GM06990 (cell line): ENCODE results near the gene STARD3.

Experiments used
- DNase-seq: peaks from one replicate; pipeline ENCODE4 v3.0.0-alpha.2; 2011; ENCODE audit not compliant: insufficient read length; ENCODE audit errors: extremely low read depth
- H3K27me3 ChIP-seq: replicated peaks from 2 replicates; pipeline ENCODE4 v1.6.0; 2011; ENCODE audit warnings: low read length; ENCODE audit not compliant: control insufficient read depth, insufficient read depth
- H3K36me3 ChIP-seq: 2 replicates; pipeline ENCODE4 v1.5.1; 2011; ENCODE audit warnings: low read length; ENCODE audit not compliant: control insufficient read depth, insufficient read depth
- H3K4me3 ChIP-seq: replicated peaks from 2 replicates; pipeline ENCODE4 v1.5.1; 2011; ENCODE audit warnings: low read depth, mild to moderate bottlenecking, control low read depth, low read length
- TF ChIP-seq, protein P1 (sequence below): IDR thresholded peaks from 2 replicates; pipeline ENCODE4 v1.5.1; 2011; ENCODE audit warnings: low read length, control low read depth, mild to moderate bottlenecking, inconsistent platforms; ENCODE audit not compliant: insufficient read depth, poor library complexity, severe bottlenecking

Gene STARD3

DNA sequence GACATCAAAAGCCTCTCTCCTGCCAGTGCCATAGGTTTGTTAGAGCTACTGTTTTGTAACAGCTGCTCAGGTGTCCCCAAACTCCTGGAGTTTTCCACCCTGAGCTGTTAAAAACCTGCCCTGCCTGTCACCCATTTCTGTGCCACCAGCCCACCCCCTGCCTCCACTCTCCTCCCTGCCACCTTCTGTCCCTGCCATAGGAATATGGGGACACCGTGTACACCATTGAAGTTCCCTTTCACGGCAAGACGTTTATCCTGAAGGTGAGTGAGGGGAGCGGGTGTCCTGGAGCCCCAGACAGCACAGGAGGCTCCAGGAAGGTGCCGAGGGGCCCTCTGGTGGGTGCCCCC lies 23.0 kb downstream of the STARD3 start:
- peaks cover 41% of the 10 kb centered on the region for H3K36me3 ChIP-seq
- no peak overlapping the region for H3K4me3 ChIP-seq
- DNase-seq = no peak
- no peaks in the 10 kb centered on the region for H3K27me3 ChIP-seq
- TF ChIP-seq, protein P1, sequence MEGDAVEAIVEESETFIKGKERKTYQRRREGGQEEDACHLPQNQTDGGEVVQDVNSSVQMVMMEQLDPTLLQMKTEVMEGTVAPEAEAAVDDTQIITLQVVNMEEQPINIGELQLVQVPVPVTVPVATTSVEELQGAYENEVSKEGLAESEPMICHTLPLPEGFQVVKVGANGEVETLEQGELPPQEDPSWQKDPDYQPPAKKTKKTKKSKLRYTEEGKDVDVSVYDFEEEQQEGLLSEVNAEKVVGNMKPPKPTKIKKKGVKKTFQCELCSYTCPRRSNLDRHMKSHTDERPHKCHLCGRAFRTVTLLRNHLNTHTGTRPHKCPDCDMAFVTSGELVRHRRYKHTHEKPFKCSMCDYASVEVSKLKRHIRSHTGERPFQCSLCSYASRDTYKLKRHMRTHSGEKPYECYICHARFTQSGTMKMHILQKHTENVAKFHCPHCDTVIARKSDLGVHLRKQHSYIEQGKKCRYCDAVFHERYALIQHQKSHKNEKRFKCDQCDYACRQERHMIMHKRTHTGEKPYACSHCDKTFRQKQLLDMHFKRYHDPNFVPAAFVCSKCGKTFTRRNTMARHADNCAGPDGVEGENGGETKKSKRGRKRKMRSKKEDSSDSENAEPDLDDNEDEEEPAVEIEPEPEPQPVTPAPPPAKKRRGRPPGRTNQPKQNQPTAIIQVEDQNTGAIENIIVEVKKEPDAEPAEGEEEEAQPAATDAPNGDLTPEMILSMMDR = no peak

DNA sequence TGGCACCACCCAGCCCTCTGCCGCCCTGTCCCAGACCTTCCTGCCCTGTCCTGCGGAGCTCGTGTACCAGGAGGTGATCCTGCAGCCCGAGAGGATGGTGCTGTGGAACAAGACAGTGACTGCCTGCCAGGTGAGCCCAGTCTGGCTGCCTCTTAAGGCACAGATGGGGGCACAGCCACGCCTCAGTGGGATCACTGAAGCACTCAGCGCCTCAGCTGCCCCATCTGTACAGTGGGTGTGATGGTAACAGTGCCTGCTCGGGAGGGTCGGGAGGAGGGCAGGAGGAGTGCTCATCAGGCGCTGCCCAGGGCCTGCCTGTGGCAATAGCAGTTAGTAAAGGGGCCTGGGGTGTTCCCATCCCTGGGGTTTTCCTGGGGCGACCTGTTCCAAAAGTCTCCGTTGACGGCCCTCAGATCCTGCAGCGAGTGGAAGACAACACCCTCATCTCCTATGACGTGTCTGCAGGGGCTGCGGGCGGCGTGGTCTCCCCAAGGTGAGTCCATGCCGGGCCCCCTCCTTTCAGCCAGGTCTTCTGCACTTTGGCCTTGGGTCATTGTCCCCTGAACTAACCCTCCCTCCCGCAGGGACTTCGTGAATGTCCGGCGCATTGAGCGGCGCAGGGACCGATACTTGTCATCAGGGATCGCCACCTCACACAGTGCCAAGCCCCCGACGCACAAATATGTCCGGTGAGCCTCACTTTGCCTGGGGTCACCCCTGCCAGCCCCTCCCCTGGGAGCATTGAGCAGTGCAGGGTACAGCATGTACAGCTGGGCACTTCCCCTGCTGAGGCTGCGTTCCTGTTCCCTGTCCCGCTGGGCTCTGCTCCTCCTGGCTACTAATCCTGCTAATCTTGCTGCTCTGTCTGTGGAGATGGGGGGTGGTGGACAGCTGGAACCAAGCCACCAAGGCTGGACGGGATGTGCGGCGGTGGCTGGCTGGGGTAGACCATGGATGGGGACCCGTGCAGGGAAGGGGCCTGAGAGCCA lies 23.7 kb downstream of the STARD3 start:
- TF ChIP-seq, protein P1 = no peak
- peaks cover 41% of the 10 kb centered on the region for H3K36me3 ChIP-seq

DNA sequence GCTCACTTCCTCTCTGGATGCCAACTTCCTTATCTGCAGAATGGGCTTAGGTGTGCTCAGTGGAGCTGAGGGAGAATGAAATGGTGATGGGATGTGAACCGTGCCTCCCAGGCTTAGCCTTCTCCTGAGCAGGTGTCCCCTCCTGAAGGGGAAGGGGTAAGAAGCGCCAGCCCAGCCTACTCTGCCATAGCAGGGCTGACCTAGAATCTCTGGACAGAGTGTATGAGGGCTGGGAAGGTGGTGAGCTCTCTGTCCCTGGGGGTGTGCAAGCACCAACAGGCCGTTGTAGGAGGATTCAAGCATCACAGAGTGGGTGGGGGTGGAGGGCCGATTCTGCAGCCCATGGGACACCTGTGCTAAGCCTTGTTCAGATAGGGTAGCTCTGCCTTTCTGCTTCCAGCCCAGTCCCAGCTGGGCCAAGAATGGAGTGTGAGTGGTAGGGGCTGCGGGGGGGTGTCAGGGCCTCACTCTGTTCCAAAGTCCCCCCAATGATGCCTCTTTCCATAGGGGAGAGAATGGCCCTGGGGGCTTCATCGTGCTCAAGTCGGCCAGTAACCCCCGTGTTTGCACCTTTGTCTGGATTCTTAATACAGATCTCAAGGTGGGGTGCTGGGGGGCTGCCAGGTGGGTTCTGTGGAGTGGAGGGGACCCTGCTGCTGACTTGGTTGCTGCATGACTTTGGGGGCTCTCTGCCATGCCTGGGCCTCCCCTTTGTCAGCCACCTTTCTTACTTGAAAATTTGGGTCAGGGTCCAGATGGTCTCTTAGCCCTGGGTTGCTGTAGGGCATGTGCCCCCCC lies 25.0 kb downstream of the STARD3 start:
- TF ChIP-seq, protein P1 = no peak
- DNase-seq = no peak
- H3K4me3 ChIP-seq = no peak overlapping the region
- H3K36me3 ChIP-seq = peaks cover 37% of the 10 kb centered on the region
- no peaks in the 10 kb centered on the region; the same call in 1 of the 2 replicates for H3K27me3 ChIP-seq

More for the DNA sequence above, 23.7 kb downstream of the STARD3 start:
- Histone ChIP-seq H3K27me3 (no peaks in the 10 kb centered on the region), H3K4me3 (no peak overlapping the region)
- DNase-seq = no peak

DNA sequence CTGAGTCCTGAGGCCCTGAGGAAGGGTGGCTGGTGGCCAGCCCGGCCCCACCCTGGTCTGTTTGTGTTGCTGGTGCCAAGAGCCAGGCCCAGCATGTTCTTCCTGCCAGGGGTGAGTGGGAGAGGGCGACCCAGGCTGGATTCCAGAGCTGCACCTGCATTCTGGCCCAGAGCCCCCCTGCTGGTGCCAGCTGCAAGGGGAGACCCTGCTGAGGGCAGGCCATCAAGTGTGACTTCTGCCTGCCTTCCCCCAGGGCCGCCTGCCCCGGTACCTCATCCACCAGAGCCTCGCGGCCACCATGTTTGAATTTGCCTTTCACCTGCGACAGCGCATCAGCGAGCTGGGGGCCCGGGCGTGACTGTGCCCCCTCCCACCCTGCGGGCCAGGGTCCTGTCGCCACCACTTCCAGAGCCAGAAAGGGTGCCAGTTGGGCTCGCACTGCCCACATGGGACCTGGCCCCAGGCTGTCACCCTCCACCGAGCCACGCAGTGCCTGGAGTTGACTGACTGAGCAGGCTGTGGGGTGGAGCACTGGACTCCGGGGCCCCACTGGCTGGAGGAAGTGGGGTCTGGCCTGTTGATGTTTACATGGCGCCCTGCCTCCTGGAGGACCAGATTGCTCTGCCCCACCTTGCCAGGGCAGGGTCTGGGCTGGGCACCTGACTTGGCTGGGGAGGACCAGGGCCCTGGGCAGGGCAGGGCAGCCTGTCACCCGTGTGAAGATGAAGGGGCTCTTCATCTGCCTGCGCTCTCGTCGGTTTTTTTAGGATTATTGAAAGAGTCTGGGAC lies 25.8 kb downstream of the STARD3 start:
- DNase-seq = no peak
- Histone ChIP-seq H3K4me3 (no peak overlapping the region), H3K27me3 (no peaks in the 10 kb centered on the region; the same call in 1 of the 2 replicates), H3K36me3 (peaks cover 33% of the 10 kb centered on the region)
- TF ChIP-seq, protein P1 = no peak

DNA sequence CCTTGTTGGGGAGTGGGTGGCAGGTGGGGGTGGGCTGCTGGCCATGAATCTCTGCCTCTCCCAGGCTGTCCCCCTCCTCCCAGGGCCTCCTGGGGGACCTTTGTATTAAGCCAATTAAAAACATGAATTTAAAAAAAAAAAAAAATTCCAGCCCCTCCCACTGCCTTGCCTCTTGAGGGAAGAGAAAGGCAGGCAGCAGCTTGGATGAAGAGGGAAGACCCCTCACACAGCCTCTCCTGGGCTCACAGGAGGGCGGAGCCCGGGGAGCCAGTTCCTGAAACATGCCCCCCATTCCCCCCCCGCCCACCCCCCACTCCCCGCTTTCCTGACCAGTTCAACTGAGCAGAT lies 26.4 kb downstream of the STARD3 start:
- Histone ChIP-seq H3K36me3 (peaks cover 31% of the 10 kb centered on the region), H3K4me3 (no peak overlapping the region), H3K27me3 (no peaks in the 10 kb centered on the region; the same call in 1 of the 2 replicates)
- TF ChIP-seq, protein P1 = no peak
- no peak for DNase-seq
